Liver (tissue), 3 donors: Measurements from ENCODE around the gene IQSEC3.

Experiments used
- CTCF ChIP-seq: fragments of 150-350 bp; IDR thresholded peaks from 2 replicates; pipeline ENCODE4 v1.5.1; 2017; ENCODE audit warnings: improper control_type of control experiment, low read depth, low read length; ENCODE audit not compliant: missing input control
- EGR1 ChIP-seq, 2 donors: IDR thresholded peaks; 2 replicates each; pipeline ENCODE4 v1.6.1; 2016 to 2018; ENCODE audit warnings: antibody characterized with exemption in 2 of 2, low read depth in 2 of 2
- HNF4A ChIP-seq, 2 donors: conservative IDR thresholded peaks; 2 replicates each; pipeline ENCODE4 v1.6.1; 2016; ENCODE audit warnings: antibody characterized with exemption in 2 of 2, mild to moderate bottlenecking in 2 of 2
- JUND ChIP-seq, 2 donors: IDR thresholded peaks; 2 replicates each; pipeline ENCODE4 v1.6.1; 2016; ENCODE audit warnings: antibody characterized with exemption in 2 of 2
- MAX ChIP-seq: IDR thresholded peaks from 2 replicates; pipeline ENCODE4 v1.6.1; 2016; ENCODE audit warnings: antibody characterized with exemption
- REST ChIP-seq: IDR thresholded peaks from 2 replicates; pipeline ENCODE4 v1.6.1; 2016; ENCODE audit warnings: antibody characterized with exemption, mild to moderate bottlenecking
- SP1 ChIP-seq: IDR thresholded peaks from 2 replicates; pipeline ENCODE4 v1.6.1; 2018; ENCODE audit warnings: antibody characterized with exemption, mild to moderate bottlenecking
- donor health status: healthy.
- donor health status: healthy.

- TF ChIP-seq CTCF (no peak), SP1 (no peak), EGR1 (IDR thresholded peaks at IDR 0.05; ENCODE audit: low read depth in 2 of 2) (no peak), HNF4A (conservative IDR thresholded peaks at IDR 0.05) (no peak), MAX (no peak), JUND (IDR thresholded peaks at IDR 0.05) (no peak), REST (no peak)
Observed at GRCh38 chr12:115960-116915, 49.7 kb downstream of the IQSEC3 start.
